ENCODE measurements around the gene MPZL1.

Gene MPZL1

DNA sequence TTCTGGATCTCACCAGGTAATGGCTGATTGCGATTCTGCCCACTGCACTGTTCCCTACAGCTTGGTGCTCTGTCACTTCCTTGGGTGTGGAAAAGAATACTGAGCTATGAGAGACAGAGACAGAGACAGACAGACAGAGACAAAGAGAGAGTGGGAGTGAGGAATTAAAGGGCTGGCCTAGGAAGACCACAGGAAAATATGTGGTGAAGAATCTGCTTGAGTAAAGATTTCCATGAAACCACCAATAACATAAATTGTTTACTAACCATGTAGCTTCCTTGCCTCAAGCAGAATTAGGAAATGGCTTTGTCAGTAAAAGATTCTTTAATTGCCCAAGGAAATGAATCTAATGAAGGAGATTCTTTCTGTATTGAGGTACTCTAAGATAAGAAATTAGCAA, 54.4 kb downstream of the MPZL1 start:
- no peak overlapping the region for H3K4me3 Mint-ChIP-seq
- no peak overlapping the region for H3K27ac Mint-ChIP-seq
- TF ChIP-seq, protein P1, sequence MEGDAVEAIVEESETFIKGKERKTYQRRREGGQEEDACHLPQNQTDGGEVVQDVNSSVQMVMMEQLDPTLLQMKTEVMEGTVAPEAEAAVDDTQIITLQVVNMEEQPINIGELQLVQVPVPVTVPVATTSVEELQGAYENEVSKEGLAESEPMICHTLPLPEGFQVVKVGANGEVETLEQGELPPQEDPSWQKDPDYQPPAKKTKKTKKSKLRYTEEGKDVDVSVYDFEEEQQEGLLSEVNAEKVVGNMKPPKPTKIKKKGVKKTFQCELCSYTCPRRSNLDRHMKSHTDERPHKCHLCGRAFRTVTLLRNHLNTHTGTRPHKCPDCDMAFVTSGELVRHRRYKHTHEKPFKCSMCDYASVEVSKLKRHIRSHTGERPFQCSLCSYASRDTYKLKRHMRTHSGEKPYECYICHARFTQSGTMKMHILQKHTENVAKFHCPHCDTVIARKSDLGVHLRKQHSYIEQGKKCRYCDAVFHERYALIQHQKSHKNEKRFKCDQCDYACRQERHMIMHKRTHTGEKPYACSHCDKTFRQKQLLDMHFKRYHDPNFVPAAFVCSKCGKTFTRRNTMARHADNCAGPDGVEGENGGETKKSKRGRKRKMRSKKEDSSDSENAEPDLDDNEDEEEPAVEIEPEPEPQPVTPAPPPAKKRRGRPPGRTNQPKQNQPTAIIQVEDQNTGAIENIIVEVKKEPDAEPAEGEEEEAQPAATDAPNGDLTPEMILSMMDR (IDR thresholded peaks at IDR 0.05), result no peak
- H3K4me1 Mint-ChIP-seq, result no peaks in the 10 kb centered on the region
- no peak for DNase-seq
- H3K27me3 Mint-ChIP-seq (ENCODE audit: low read depth, poor library complexity), result no peaks in the 10 kb centered on the region
- peaks cover 98% of the 10 kb centered on the region for H3K36me3 Mint-ChIP-seq (ENCODE audit: low read depth)
- peaks cover 33% of the 10 kb centered on the region for H3K9me3 Mint-ChIP-seq

DNA sequence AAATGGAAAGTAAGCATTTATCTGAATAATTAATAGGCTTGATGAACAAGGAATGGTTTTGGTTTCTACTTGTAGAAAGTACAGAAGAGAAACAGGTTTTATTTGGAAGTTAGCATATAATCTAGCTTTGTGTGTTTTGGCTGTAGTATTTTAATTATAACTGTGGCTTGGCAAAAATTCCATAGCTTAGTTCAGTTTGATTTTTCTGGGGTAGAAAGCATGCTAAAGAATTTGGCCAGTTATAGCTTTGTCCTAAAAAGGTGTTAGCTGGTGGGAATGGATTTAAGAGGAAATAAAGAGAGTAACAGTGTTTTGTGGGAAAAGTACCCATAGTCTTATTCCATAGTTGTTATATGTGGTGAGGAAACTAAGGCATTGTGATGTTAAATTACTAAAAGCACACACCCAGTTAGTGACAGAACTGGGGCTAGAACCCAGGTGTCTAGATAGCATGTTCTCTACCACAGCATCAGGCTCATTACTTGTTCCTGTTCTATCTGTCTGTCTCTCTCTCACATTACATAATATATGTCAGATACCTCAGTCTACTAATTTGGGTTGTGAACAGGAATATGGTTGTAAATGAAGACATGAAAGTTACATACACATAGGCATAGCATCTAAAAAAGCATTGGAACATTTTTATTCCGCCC, 55.0 kb downstream of the MPZL1 start:
- Mint-ChIP-seq H3K36me3 (ENCODE audit: low read depth) (peaks cover 98% of the 10 kb centered on the region), H3K4me3 (no peak overlapping the region), H3K27ac (no peak overlapping the region), H3K4me1 (no peaks in the 10 kb centered on the region), H3K27me3 (ENCODE audit: low read depth, poor library complexity) (no peaks in the 10 kb centered on the region), H3K9me3 (peaks cover 37% of the 10 kb centered on the region)
- TF ChIP-seq, protein P1 (IDR thresholded peaks at IDR 0.05), result no peak
- DNase-seq, result no peak

DNA sequence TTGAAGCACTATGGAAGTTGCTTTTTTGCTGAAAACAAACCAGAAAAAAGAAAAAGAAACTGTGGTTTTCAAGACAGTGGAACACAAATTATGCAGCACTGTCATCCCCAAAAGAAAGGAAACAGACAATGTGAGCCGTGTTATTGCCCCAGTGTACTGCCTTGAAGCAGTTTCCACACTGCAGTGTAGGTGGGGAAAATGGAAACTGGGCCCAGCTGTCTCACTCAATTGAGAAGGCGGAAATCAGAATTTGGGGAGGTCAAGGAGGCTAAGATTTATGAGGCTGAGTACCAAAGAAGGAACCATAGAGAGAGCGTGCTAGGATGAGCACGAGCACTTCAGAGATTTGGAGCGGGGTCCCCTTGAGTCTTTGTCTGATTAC, 55.5 kb downstream of the MPZL1 start:
- peaks cover 40% of the 10 kb centered on the region for H3K9me3 Mint-ChIP-seq
- no peak overlapping the region for H3K27ac Mint-ChIP-seq
- TF ChIP-seq, protein P1 (IDR thresholded peaks at IDR 0.05), result no peak
- H3K4me1 Mint-ChIP-seq, result no peaks in the 10 kb centered on the region
- H3K4me3 Mint-ChIP-seq, result no peak overlapping the region
- DNase-seq, result no peak
- no peaks in the 10 kb centered on the region for H3K27me3 Mint-ChIP-seq (ENCODE audit: low read depth, poor library complexity)
- H3K36me3 Mint-ChIP-seq (ENCODE audit: low read depth), result peaks cover 98% of the 10 kb centered on the region

DNA sequence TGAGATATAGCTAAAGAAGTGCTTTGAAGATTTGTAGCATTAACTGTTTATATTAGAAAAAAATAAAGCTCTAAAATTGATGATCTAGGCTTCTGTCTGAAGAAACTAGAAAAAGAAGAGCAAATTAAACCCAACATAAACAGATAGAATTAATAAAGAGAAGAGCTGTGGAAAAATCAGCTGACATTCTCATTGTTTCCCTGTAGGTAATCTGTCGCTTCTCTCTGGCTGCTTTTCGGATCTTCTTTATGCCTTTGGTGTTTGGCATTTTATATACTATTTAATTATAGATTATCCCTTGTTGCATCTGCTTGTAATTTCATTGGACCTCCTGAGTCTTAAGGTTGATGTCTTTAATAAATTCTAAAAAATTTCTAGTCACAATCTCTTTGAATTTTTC, 59.8 kb downstream of the MPZL1 start:
- no peak overlapping the region for H3K4me3 Mint-ChIP-seq
- no peaks in the 10 kb centered on the region for H3K4me1 Mint-ChIP-seq
- peaks cover 95% of the 10 kb centered on the region for H3K36me3 Mint-ChIP-seq (ENCODE audit: low read depth)
- H3K27me3 Mint-ChIP-seq (ENCODE audit: low read depth, poor library complexity), result no peaks in the 10 kb centered on the region
- DNase-seq, result no peak
- H3K27ac Mint-ChIP-seq, result no peak overlapping the region
- TF ChIP-seq, protein P1 (IDR thresholded peaks at IDR 0.05), result no peak
- peaks cover 40% of the 10 kb centered on the region for H3K9me3 Mint-ChIP-seq

DNA sequence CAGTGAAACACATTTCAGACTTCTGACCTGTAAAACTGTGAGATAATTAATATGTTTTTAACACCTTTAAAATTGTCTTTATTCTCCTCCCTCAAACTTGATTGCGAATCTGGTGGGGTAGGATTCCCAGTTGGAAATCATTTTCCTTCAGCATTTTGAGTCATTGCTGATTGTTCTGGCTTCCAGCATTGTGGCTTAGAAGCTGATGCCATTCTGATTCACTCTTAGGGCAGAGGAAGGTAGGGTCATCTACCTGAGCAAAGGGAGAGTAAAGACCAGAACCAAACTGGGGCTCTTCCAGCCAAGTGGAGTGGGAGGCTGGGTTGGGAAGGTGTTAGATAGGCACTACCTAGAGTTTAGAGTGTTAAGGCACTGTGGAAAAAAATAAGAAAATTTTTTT, 61.2 kb downstream of the MPZL1 start:
- DNase-seq, result no peak
- peaks cover 35% of the 10 kb centered on the region for H3K9me3 Mint-ChIP-seq
- no peak overlapping the region for H3K4me3 Mint-ChIP-seq
- TF ChIP-seq, protein P1 (IDR thresholded peaks at IDR 0.05), result no peak
- no peaks in the 10 kb centered on the region for H3K4me1 Mint-ChIP-seq
- no peaks in the 10 kb centered on the region for H3K27me3 Mint-ChIP-seq (ENCODE audit: low read depth, poor library complexity)
- peaks cover 95% of the 10 kb centered on the region for H3K36me3 Mint-ChIP-seq (ENCODE audit: low read depth)
- H3K27ac Mint-ChIP-seq, result no peak overlapping the region

DNA sequence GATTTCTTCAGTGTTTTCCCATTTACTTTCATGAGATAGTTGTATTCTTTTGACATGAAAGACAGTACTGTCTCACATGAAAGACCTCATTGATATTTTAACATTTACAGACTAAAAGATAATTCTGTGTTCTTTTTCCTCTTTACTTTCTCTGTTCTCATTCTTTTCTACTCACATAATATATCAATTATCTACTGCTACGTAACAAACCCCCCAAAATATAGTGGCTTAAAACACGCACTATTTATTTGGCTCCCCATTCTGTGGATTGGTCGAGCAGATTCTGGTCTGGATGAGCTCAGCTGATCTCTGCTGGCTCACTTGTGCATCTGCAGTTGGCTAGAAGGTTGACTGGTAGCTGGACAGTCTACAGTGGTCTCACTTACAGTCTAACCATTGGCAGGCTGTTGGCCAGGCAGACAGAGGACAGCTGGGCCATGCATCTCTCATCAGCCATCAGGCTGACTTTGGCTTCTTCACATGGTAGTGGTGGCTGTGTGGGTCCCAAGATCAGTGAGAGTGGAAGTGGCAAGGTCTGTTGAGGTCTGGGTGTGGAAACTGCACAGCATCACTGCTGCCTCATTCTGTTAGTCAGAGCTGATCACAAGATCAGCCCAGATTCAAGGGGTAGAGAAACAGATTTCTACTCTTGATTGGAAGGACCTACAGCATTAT, 63.2 kb downstream of the MPZL1 start:
- Mint-ChIP-seq H3K9me3 (peaks cover 18% of the 10 kb centered on the region), H3K4me1 (peaks cover 9% of the 10 kb centered on the region), H3K27ac (no peak overlapping the region), H3K27me3 (ENCODE audit: low read depth, poor library complexity) (no peaks in the 10 kb centered on the region), H3K36me3 (ENCODE audit: low read depth) (peaks cover 95% of the 10 kb centered on the region), H3K4me3 (no peak overlapping the region)
- DNase-seq, result no peak
- TF ChIP-seq, protein P1 (IDR thresholded peaks at IDR 0.05), result no peak
